ENCODE measurements around the gene GTF2A1. TPM values are rescaled to one million over a fixed set of nuclear protein-coding genes. Genes with fewer than 3 reads are reported as not detected.

Gene GTF2A1
- total and polyA plus RNA-seq, 8 donors, result 2.0 to 73.5 (median 8.4) TPM

GRCh38 chr14:81161749-81162148, 59.0 kb downstream of the GTF2A1 start:
- H3K4me3 ChIP-seq, result no peak overlapping the region
- no peak for TF ChIP-seq POLR2A (IDR thresholded peaks at IDR 0.05)
- no peak for TF ChIP-seq EP300 (IDR thresholded peaks at IDR 0.05)
- TF ChIP-seq CTCF (IDR thresholded peaks at IDR 0.05), result no peak
- no peak for TF ChIP-seq POLR2AphosphoS5 (IDR thresholded peaks at IDR 0.05)
- H3K9me3 ChIP-seq, result no peaks in the 10 kb centered on the region
- H3K4me1 ChIP-seq, result no peaks in the 10 kb centered on the region
- no peaks in the 10 kb centered on the region for H3K27me3 ChIP-seq
- no peaks in the 10 kb centered on the region for H3K36me3 ChIP-seq
- intact Hi-C loops (cut with DNase I; ENCODE audit: low total_unique reads), result loop anchor here (10.0 kb wide), 1 partner anchor 167 kb away; no protein-coding TSS in a partner anchor
- H3K27ac ChIP-seq, result no peak overlapping the region
- 38 to 52% (median 44%) methylated on average over 1 of the region's 1 CpG for WGBS, 5 donors
- no peak for DNase-seq

GRCh38 chr14:81161088-81161487, 59.7 kb downstream of the GTF2A1 start:
- DNase-seq, result no peak
- Histone ChIP-seq H3K4me1 (no peaks in the 10 kb centered on the region), H3K9me3 (no peaks in the 10 kb centered on the region), H3K36me3 (no peaks in the 10 kb centered on the region), H3K27ac (no peak overlapping the region), H3K4me3 (no peak overlapping the region), H3K27me3 (no peaks in the 10 kb centered on the region)
- intact Hi-C loops (cut with DNase I; ENCODE audit: low total_unique reads), result loop anchor here (10.0 kb wide), 1 partner anchor 166 kb away; no protein-coding TSS in a partner anchor
- TF ChIP-seq POLR2AphosphoS5 (IDR thresholded peaks at IDR 0.05) (no peak), CTCF (IDR thresholded peaks at IDR 0.05) (no peak), POLR2A (IDR thresholded peaks at IDR 0.05) (no peak)
- 88 to 92% (median 89%) methylated on average over 7 of the region's 7 CpGs for WGBS, 5 donors

DNA sequence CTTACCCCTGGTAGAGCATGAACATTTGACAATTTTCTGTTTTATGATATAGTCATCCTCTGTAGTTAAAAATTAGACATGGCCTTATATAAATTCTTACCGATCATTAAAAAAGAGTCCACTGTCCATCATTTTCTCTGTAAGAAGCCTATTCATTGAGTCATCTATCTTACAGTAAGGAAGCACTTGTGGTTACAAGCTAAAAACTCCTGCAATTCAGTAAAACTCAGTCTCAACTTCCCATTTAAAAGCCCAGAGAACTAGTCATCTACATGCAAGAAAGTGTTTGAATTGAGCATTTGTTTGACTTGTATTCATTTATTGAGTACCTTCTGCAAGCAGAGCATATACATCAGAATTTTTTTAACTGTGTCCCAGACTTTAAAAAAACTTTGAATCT, 63.3 kb downstream of the GTF2A1 start:
- TF ChIP-seq POLR2AphosphoS5 (IDR thresholded peaks at IDR 0.05), result no peak
- TF ChIP-seq POLR2A (IDR thresholded peaks at IDR 0.05), result no peak
- no peak for TF ChIP-seq CTCF (IDR thresholded peaks at IDR 0.05)
- TF ChIP-seq EP300 (IDR thresholded peaks at IDR 0.05), result no peak
- H3K36me3 ChIP-seq, result no peaks in the 10 kb centered on the region
- intact Hi-C loops (cut with DNase I; ENCODE audit: low total_unique reads), result no loop called here
- no peak overlapping the region for H3K27ac ChIP-seq
- no peaks in the 10 kb centered on the region for H3K4me1 ChIP-seq
- WGBS, 5 donors, result 87 to 95% (median 92%) methylated on average over 1 of the region's 1 CpG
- no peak overlapping the region for H3K4me3 ChIP-seq
- DNase-seq, result no peak
- no peaks in the 10 kb centered on the region for H3K9me3 ChIP-seq
- H3K27me3 ChIP-seq, result no peaks in the 10 kb centered on the region

DNA sequence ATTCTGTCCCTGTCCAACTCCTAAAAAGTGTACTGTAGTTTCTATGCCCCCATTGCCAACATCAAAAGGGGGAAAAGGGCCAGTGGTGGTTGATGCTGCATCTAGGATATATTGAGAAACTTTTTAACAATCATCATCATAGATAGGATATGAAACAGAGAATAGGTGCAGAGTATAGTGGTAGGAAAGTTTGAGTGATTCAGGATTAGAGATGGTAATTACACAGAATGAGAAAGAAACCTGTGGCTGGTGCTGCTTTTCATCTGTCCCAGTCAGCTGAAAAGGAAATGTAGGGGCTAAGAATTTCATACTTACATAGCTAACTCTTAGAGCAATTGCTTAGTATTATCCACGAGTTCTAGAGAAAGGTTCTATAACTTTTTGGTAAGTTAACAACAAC, 67.6 kb downstream of the GTF2A1 start:
- no peaks in the 10 kb centered on the region for H3K4me1 ChIP-seq
- H3K27me3 ChIP-seq, result no peaks in the 10 kb centered on the region
- DNase-seq, result no peak
- 71 to 79% (median 76%) methylated on average over 1 of the region's 1 CpG for WGBS, 5 donors
- H3K36me3 ChIP-seq, result no peaks in the 10 kb centered on the region
- TF ChIP-seq POLR2A (IDR thresholded peaks at IDR 0.05) (no peak), EP300 (IDR thresholded peaks at IDR 0.05) (no peak), POLR2AphosphoS5 (IDR thresholded peaks at IDR 0.05) (no peak), CTCF (IDR thresholded peaks at IDR 0.05) (no peak)
- no peak overlapping the region for H3K4me3 ChIP-seq
- intact Hi-C loops (cut with DNase I; ENCODE audit: low total_unique reads), result no loop called here
- no peak overlapping the region for H3K27ac ChIP-seq
- H3K9me3 ChIP-seq, result no peaks in the 10 kb centered on the region
